GM21381 (cell line): ENCODE data around the gene DDX31.

ENCODE experiments used
- ATAC-seq: cut with Tn5 transposase; IDR thresholded peaks from one replicate; pipeline ENCODE4 v1.9.1; 2021; ENCODE audit warnings: mild to moderate bottlenecking, moderate library complexity; ENCODE audit not compliant: unreplicated experiment

DDX31 gene

DNA sequence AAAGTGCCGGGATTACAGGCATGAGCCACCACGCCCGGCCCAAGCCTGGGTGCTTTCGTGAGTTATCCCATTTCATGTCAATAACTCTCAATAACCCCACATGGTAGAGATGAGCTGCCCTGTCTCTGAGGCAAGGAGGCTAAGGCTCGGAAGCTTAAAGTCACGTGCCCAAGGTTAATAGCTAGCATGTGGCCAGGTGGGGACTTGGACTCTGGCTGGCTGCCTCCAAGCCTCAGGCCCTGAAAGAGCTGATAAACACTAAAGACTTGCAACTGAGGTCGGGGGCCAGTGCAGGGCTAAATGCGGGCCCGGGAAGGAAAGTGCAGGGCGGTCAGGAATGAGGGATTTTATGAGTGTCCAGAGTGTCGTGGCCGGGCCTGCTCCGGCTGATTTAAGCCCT lies 118.2 kb downstream of the DDX31 start:
- no peak for ATAC-seq

DNA sequence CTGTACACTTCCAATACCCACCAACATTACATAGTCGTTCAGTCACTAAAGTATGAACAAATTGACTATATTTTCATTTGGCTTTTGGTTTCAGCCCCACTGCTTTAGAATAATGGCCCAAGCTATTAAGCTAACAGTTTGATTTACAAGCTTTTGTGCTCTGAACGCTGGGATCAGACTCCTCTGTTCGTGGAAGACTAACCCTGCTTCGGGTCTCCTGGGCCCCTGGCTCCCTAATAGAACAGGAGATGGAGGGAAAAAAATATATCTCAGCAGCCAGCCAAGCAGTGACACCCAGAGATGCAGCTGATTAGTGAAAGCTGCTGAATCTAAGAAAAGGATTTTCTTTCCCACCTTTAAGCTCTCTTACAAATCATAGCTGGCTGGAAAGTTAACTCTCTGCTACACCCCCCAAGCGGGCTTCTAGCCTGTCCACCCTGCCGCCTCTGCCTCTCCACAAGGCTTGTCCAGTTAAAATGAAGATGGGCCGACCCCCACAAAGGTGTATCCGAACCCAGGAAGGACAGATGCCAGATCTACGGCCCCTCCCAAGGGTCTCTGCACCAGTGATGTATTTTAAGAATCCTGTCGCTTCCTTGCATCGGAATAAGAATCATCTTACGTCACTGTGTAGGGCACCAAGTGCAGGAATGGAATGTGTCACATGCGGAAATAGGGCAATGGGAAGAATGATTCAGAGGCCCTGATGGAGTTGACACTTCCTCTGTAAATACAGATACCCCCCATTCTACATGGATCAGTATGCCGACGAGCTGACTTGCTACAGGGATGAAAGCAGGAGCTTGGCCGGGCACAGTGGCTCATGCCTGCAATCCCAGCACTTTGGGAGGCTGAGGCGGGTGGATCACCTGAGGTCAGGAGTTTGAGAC lies 120.8 kb downstream of the DDX31 start:
- ATAC-seq, result no peak

DNA sequence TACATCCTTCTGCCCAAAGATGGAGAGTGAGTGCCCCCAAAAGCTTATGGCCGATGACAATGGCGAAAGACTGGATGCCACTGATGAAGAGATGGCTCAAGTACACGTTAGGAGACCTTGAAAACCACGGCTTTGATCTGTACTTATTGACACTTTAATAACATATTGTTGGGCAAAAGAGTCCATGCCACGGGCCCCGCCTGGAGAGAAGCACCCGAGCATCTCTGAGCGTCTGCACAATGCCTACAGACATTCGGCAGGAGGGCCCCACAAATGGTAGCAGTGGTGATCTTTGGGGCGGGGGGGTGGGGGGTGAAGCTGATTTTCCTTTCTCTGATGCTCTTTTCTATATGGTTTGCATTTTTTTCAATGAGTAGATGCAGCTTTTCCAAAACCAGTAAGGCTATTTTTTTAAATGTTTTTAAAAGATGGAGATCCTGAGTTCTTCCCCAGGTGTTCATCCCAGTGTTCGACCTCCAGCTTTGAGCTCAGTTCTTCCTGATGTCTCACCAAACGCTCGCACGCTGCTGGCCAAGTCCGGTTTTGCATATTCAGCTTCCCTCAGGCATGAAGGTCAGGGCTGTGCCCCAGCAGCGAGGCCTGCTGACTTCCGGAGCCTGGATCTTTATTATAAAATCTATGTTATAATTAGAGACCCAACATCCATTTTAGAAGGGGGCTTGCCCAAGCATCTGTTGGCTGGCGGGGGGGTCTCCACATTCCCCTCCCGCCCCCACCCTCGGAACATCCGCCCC lies 121.6 kb downstream of the DDX31 start:
- no peak for ATAC-seq

DNA sequence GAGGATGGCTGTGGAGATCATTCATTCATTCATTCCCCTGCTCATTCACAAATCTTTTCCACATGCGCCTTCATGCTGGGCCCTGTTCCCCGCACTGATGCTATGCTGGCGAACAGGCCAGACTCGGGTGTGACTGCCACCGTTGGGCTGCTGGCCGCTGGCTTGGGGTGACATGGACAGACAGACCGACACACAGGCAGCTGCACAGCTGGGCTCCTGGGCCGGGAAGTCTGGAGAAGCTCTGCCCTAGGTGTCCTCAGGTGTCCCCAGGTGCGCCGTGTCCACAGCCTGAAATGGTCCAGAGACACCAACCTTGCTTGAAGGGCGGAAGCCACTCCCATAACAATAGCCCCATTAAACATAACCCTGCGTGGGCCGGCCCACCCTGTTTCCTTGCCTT lies 122.3 kb downstream of the DDX31 start:
- no peak for ATAC-seq

DNA sequence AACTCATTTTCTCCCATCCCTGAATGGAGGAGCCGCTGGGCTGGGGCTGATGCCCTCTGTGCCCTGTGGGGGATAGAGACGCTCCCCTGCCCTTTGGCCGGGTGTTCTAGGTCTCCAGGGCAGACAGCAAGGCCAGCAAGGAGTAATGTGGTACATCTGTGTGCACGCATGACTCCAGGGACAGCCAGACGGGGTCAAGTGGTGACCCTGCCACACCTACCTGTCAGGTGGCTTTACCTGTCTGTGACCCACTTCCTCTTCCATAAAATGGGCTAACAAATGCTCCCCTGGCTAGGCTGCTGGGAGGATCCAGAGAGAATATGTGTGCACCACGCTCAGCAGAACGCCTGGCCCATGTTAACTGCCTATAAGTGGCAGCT lies 122.7 kb downstream of the DDX31 start:
- no peak for ATAC-seq

DNA sequence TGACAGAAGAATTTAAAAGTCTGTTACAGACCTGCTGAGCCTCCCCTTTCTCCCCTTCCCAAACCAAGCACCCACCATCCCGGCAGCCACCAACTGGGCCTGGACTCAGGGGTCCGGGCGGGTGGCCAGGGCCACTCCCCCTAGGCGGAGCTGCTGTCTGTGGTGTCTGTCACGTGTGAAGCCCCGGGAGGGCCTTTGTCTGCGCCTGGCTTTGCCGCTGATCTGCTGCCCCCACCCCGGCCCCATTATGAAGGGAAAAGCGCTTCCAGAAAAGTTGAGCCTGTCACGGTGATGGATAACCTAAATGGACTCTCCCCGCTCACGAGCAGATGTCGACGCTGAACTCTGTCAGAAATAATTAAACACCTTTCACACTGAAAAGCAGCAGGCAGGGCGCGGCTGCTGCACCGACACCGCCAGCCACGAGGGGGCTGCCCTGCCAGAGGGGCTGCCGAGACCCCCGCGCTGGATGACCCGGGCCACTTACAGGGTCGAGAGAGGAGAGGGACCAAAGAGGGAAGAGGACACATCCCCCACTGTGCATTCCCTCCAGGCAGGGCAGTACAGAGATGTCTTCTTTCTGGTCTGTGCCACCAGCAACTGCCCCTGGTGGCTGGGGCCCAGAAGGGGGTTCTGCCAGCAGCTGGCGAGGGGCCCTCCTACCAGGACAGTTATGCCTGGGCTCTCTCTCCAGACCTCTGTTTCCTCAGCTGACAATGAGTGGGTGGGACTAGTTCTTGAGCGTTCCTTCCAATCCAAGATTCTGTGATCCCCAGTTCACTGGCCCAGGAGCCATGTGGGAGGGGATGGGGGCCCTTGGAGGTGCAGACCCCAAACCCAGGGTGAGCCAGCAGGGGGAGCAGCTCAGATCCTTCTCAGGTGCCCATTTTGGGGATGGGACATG lies 123.4 kb downstream of the DDX31 start:
- ATAC-seq, result no peak

DNA sequence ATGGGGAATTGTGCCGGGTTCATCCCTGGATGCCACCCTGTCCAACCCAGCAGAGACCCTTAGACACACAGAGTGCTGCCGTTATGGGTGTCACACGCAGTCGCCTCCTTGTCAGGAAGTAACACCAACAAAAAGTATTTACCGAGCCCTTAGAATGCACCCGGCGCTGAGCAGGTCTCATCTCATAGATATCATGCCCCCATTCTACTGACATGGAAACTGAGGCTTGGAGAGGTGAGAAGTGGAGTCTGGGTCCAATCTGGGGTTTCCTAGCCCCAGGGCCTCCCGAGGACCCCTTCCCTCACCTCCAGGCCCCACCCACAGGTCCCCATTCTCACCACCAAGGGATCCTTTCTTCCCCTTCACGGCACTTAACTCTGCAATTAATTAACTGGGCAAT lies 124.2 kb downstream of the DDX31 start:
- no peak for ATAC-seq

DNA sequence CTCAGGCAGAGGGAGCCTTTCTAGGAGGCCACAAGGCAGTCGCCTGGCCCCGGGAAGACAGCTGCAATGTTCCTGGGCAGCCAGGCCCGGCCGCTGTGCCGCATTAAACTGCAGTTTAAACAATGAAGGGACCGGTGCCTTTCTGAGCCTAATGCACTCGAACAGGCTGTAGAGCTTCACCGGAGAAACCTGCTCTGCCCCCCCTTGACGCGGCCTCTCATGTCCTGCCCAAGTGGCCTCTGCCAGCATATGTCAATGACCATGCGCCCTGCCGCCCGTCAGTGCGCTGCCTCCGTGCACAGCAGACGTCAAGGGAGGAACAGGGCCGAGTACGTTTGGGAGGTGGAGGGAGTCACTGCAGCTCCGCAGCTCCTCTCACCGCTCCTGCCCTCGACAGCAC lies 125.8 kb downstream of the DDX31 start:
- ATAC-seq, result no peak

DNA sequence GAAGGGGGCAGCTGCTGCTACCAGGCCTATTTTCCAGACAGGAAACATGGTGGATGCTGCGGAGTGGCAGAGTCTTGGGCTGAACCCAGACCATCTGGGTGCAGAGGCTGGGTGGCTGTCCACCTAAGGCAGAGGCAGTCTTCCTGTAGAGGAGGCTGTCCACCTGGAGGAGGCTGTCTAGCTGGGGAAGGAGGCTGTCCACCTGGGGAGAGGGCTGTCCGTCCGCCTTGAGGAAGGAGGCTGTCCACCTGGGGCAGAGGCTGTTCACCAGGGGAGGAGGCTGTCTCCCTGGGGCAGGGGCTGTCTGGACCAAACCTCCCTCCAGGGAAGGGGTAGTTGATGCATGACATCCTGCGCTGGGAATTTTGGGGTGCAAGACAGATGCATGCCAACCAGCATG lies 126.5 kb downstream of the DDX31 start:
- no peak for ATAC-seq
